Right lobe of liver (tissue), 4 donors: ENCODE data around the gene TSPAN18.

Experiments used
- POLR2A ChIP-seq: fragments of 450-650 bp; IDR thresholded peaks from one replicate; pipeline ENCODE4 v1.6.1; 2017; ENCODE audit warnings: antibody characterized with exemption, mild to moderate bottlenecking
- TF ChIP-seq, protein P1 (sequence below), 4 donors: fragments of 200-600 bp in 3 of 4; fragments of 450-650 bp in 1 of 4; IDR thresholded peaks; one replicate each; pipeline versions ENCODE4 v1.5.1 to v1.8.0; 2016 to 2022; ENCODE audit warnings: antibody characterized with exemption in 4 of 4, mild to moderate bottlenecking in 2 of 4
- donor health status: DM: no; HTN: no; CAD: no.
- donor health status: DM: no; HTN: no; CAD: no.
- donor health status: DM: no; HTN: yes; CAD: no.

DNA sequence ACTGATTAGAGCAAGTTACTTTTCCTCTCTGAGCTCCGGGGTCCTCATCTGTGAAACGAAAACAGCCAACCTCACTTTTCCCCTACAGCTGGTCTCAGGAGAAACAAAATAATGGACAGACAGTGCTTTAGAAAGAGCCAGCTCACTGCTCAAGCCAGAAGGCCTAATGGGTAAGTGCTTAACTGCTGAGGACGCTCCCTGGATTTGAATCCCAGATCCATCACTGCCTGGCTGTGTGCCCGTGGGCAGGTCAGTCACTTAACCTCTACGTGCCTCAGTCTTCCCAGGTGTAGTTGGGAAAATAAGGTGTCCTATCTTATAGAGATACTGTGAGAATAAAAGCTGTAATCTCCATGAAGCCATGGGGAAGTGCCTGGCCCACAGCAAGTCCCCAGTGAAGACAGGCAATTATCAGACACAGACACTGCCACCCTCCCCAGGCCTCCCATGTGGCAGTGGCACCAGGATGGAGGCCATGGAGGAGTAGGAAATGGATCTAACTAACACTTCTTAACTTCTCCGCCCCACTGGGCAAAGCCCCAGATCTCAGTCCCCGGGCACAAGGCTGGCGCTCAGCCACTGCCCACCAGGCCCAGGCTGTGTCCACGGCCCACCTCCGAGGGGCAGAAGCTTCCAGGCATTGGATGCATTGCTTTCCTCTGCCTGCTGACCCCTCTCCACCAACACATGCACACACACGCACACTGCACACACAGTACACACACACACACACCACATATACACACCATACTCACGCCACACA lies 214.7 kb downstream of the TSPAN18 start:
- TF ChIP-seq, protein P1, sequence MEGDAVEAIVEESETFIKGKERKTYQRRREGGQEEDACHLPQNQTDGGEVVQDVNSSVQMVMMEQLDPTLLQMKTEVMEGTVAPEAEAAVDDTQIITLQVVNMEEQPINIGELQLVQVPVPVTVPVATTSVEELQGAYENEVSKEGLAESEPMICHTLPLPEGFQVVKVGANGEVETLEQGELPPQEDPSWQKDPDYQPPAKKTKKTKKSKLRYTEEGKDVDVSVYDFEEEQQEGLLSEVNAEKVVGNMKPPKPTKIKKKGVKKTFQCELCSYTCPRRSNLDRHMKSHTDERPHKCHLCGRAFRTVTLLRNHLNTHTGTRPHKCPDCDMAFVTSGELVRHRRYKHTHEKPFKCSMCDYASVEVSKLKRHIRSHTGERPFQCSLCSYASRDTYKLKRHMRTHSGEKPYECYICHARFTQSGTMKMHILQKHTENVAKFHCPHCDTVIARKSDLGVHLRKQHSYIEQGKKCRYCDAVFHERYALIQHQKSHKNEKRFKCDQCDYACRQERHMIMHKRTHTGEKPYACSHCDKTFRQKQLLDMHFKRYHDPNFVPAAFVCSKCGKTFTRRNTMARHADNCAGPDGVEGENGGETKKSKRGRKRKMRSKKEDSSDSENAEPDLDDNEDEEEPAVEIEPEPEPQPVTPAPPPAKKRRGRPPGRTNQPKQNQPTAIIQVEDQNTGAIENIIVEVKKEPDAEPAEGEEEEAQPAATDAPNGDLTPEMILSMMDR (IDR thresholded peaks at IDR 0.05): no peak
- TF ChIP-seq POLR2A: no peak
